ENCODE data around the gene ACR.

Gene ACR

DNA sequence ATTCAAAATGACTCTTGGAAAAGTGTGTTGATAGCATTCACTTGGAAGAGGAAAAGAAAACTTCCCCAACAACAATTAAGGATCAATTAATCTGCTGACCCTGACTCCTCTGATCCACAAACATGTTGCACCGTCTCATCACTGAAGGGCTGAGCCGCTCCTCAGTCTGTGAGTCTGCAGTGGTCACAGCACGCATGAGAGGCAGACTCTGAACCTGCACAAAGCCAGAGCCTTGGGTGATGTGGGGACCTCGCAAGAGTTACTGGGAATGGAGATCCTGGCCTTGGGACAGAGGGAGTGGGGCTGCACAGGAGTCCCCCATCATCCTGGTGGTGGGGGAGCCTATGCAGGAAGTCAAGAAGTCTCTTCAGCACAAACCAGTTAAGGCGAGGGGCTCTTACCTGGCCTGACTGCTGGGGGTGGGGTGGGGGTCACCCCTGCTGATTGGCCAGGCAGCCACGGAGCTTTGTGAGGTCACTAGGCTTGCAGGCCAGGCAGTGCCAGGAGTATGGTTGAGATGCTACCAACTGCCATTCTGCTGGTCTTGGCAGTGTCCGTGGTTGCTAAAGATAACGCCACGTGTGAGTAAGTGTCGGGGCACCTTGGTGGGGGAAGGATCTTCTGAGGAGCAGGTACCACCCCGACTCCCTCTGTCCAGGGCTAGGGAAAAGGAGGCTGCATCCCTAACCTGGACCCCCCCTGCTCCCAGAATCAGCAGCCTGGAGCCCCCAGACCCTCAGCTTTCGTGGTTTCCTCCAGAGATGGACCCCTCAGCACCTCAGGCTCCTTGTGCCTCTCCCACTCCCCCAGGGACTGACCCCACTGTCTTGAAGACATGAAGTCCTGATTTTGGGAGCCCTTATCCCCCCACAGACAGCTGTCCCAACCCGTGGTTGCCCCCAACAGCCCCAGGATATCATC, at the start of gene ACR:
Gene ACR, plus strand, starts transcription at position 477 of the 921 bp plus-strand sequence. Its CDS starts 32 bp downstream, at position 509.
- no peak for DNase-seq

GRCh38 chr22:50688448-50688847, 49.6 kb upstream of the ACR start:
- no peak for DNase-seq

DNA sequence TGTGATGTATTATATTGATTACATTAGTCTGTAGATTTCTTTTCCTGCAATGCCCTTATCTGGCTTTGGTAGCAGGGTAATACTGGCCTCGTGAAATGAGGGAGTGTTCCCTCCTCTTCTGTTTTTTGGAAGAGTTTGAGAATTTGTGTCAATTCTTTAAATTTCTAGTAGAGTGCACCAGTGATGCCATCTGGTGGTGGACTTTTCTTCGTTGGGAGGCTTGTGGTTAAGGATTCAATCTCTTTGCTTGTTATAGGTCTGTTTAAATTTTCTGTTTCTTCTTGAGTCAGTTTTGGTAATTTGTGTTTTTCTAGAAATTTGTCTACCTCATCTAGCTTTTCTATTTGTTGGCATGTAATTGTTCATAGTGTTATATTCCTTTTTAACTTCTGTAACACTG, 46.5 kb upstream of the ACR start:
- DNase-seq: peak; percentile 22

DNA sequence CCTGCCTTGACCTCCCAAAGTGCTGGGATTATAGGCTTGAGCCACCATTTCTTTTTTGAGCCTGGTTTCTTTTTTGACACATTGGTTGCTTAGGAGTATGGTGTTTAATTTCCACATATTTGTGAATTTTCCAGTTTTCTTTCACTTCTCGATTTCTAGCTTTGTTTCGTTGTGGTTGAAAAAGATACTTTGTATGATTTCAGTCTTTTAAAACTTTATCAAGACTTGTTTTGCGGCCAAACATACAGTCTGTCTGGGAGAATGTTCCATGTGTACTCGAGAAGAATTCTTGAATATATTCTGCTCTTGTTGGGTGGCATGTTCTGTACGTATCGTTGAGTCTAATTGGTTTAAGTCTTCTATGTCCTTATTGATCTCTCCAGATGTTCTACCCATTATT, 44.5 kb upstream of the ACR start:
- no peak for DNase-seq

DNA sequence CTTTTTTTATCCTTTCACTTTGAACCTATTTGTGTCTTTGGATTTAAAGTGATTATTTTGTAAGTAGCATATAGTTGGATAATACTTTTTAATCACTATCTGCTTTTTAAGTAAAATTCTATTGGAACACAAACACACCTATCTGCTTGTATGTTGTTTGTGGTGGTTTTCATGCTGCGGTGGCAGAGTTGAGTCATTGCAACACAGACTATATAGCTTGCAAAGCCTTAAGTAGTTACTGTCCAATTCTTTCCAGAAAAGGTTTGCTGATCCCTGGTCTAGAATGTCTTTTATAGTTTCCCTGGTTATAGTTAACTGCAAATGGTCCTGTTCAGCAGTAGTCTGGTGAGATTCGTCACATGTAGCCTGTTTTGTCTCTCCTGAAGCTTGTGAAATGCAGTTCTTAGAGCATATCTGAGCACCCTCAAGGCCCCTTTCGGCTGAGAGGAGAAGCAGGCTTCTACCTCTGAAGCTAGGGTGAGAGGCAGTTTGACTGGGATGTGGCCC, 43.9 kb upstream of the ACR start:
- DNase-seq: no peak

DNA sequence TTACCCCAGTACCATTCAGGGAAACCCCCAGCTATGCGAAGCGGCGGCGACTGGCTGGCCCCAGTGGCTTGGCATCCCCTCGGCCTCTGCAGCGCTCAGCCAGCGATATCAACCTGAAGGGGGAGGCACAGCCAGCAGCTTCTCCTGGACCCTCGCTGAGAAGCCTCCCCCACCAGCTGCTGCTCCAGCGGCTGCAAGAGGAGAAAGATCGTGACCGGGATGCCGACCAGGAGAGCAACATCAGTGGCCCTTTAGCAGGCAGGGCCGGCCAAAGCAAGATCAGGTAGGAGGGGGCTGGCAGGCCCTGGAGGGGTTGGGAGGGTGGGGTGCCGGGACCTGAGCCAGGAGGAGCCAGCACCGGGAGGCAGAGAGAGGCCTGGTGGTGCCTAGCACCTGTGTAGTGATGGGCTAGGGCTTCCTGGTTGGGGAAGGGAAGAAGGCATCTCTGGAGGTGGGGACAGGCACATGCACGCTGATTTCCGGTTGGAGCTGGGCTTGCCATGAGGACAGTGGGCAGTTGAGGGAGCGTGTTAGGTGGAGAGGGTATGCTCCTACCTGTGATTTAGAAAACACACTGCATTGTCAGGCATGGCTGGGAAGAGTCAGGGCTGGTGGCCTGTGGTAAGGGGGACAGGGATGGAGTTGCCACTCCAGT, 43.1 kb upstream of the ACR start:
- DNase-seq: no peak

- DNase-seq: no peak
Measured at GRCh38 chr22:50695421-50696250, 42.4 kb upstream of the ACR start.

DNA sequence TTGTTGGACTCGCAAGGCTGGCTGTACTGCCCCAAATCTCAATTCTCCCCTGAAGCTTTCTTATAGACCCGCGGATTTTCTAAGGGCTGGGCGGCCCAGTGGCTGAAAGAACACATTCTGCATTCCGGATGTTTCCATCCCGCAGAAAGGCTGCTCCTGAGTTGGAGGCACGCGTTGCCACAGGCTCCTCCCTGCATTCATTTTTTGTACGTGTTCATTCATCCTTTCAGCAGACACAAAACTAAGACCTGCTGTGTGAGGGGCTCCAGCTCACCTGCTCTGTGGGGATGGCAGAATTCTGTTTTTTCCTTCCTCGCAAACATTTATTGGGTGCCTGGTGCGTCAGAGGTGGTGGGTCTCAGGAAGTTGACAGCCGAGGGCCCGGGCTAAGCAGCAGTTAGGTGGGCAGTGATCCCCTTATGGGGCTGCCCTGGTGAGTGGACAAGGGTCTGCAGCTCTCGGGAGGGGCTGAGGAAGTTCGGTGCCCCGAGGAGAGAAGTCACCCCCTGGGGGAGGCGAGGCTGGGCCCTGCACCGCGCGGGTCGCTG, 41.7 kb upstream of the ACR start:
- DNase-seq: no peak

DNA sequence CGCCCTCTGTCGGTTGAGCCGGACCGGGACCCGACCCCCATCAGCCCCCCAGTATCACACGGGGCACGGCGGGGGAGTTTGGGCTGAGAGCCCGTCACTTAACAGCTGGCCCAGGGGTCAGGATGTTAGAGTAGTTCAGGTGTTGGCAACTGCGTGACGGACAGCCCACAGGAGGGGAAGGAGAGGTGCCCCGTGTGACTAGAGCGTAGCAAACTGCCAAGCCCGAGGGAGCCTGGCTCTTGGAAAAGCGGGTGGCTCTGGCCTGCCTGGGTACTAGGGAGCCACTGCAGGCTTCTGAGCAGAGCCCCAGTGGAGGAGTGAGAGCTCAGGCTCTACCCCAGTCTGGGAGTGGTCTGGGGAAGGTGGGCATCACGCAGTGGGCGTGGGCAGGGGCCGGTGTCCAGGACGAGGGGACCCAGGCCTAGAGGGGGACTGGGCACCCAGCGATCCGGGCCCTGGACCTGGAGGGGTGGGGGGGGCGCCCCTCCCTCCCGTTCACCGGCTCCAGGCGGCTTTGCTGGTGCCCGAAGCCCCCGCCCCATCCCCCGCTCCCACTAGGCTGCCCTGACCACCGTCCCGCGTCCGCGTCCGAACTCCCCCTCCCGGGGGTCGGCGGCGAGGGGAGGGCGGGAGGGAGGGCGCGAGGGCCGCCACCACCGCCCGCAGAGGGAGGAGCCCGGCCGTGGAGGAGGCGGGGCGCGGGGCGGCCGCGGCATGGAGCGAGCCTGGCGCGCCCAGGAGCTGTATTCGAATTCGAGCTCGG, 41.0 kb upstream of the ACR start:
- DNase-seq: no peak

GRCh38 chr22:50697667-50698506, 40.1 kb upstream of the ACR start:
- no peak for DNase-seq

DNA sequence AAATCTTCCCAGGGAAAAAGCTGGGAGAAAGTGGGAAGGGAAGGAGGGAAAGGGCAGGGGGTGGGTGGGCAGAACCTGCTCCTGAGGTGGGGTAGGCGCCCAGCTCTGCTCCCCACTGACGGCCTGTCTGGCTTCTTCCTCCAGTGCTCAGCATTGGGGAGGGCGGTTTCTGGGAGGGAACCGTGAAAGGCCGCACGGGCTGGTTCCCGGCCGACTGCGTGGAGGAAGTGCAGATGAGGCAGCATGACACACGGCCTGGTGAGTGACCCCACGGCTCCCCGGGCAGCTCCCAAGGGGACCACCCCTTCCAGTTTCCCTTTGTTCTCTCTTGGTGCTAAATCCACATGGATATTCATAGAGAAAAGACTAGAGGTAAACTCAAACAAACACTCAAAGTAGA, 39.5 kb upstream of the ACR start:
- DNase-seq: no peak

DNA sequence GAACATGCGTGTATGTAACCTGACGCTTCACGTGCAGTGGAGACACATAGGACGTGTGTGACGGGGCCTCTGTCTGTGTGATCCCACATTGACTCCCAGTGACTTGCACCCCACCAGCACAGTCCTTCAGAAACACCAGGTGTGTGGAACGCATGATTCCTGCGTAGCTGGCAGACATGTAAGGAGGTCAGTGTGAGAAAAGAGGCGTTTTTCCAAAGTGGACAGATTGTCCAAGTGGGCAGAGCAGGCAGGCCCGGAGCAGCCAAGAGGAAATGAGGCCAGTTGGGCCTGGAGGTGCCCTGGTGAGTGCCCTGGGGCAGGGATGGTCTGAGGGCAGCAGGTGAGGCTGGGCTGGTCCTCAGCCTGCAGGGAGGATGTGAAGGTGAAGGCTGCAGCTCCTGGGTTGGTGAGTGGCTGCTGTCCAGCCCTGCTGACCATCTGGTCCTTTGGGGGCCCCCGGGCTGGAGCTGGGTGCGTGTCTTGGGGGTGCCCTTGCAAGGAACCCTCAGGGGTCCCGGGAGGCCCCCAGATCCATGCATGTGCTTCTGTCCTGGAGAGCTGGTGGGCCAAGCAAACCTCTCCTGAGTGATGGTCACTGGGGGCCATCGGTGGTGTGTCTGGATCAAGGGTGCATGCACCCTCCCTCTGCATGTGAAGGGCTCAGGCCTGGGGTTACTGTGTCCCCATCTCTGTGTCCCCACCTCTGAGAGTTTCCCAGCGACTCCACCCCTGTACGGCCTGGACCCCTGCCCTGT, 38.8 kb upstream of the ACR start:
- no peak for DNase-seq

GRCh38 chr22:50699756-50700386, 38.1 kb upstream of the ACR start:
- no peak for DNase-seq

GRCh38 chr22:50700387-50701075, 37.5 kb upstream of the ACR start:
- DNase-seq: no peak

DNA sequence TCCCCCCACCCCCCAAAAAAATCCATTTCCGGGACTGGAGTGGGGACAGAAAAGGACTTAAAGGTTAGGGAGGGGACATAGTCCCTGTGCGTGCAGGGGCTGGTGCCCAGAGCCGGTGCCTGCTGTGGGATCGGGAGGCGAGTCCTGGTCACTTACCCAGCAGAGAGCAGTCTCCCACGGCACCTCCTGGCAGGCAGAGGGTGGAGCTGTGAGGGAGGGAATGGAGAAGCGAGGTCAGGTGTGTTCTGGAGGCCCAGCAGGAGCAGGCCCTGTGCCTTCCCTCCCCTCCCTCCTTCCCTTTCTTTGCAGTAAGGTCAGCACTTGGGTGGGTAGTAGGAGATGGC, 37.0 kb upstream of the ACR start:
- DNase-seq: no peak

DNA sequence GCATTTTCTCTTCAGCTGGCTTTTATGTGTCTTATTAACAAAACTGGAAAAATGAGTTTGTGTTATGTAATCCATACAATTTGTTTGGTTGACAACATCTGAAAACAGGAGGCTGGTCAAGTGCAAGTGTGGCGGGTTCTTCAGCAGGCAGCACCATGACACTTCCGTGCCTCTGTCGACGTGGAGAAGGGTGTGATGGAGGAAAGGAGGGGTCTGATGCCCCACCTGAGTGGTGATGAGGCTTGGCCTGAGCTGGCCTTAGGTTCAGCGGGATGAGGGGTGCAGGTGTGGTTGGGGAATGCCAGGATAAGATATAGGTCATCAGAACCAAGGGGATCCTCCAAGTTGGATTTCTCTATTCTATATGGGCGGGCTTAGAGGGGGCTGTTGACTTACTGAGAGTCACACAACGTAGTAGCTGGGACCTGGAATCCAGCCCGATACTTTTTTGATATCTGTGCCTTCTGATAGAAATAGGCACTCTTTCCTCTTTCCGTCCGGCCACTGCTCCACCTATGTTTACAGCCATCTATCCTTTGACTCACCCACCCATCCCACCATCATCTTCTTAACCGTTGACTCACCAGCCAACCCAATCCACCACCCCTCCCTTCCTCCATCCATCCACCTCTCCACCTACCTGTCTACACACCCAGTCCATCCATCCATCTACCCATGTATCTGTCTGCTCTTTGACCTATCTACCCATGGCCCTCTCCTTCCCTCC, 36.4 kb upstream of the ACR start:
- no peak for DNase-seq

- DNase-seq: no peak
Measured at GRCh38 chr22:50702261-50702671, 35.7 kb upstream of the ACR start.

Measured in stimulated activated CD4-positive, alpha-beta T cell treated with anti-CD3 and anti-CD28 coated beads, Interleukin-1b, Interleukin-23, amount 100 ng/mL, for 48 hours (primary cell).